Glomerular endothelial cell (primary cell): ENCODE results near the gene ZNF326. TPM values are rescaled to one million over a fixed set of nuclear protein-coding genes. Genes with fewer than 3 reads are reported as not detected.
"Not testable (repeated sequence)": the region's sequence is repeated elsewhere in the genome, so short reads cannot be mapped to it uniquely, and the experiment has no call there.

Experiments used
- DNase-seq: peaks from one replicate; pipeline ENCODE4 v3.0.0-alpha.2; 2011; ENCODE audit warnings: low read depth, low spot score; ENCODE audit errors: extremely low read depth
- total RNA-seq: library from RNA; depleted of rRNA; stranded (reverse); fragments of >200 nt; gene quantifications from 2 replicates; pipeline ENCODE4 v1.2.3, GENCODE V29; 2015

ZNF326 gene
- total RNA-seq, 1 donor from 2014 or later: 16.8 TPM

GRCh38 chr1:89995598-89996449 is 914 bp downstream of the ZNF326 start:
- DNase-seq: peak; percentile 20

- no peak for DNase-seq
Observed at GRCh38 chr1:89996450-89997110, 1.7 kb downstream of the ZNF326 start.

- not testable (repeated sequence) for DNase-seq
Observed at GRCh38 chr1:89997152-89997551, 2.2 kb downstream of the ZNF326 start.

- DNase-seq: no peak
Observed at GRCh38 chr1:89998306-89998705, 3.4 kb downstream of the ZNF326 start.

GRCh38 chr1:89999208-89999607 is 4.3 kb downstream of the ZNF326 start:
- DNase-seq: no peak

GRCh38 chr1:89999628-90000027 is 4.7 kb downstream of the ZNF326 start:
- no peak for DNase-seq

GRCh38 chr1:90000934-90001676 is 6.2 kb downstream of the ZNF326 start:
- DNase-seq: no peak

GRCh38 chr1:90007979-90008404 is 13.1 kb downstream of the ZNF326 start:
- no peak for DNase-seq

- no peak for DNase-seq
Observed at GRCh38 chr1:90012300-90012699, 17.4 kb downstream of the ZNF326 start.

- DNase-seq: no peak
Observed at GRCh38 chr1:90023691-90024090, 28.8 kb downstream of the ZNF326 start.

GRCh38 chr1:90027281-90027680 is 32.4 kb downstream of the ZNF326 start:
- DNase-seq: no peak

GRCh38 chr1:90039652-90040051 is 44.7 kb downstream of the ZNF326 start:
- no peak for DNase-seq

GRCh38 chr1:90043586-90043985 is 48.7 kb downstream of the ZNF326 start:
- no peak for DNase-seq

- no peak for DNase-seq
Observed at GRCh38 chr1:90044346-90044745, 49.4 kb downstream of the ZNF326 start.

GRCh38 chr1:90045853-90046563 is 51.1 kb downstream of the ZNF326 start:
- peak; percentile 18 for DNase-seq

- no peak for DNase-seq
Observed at GRCh38 chr1:90046635-90047034, 51.7 kb downstream of the ZNF326 start.

GRCh38 chr1:90048043-90048442 is 53.1 kb downstream of the ZNF326 start:
- no peak for DNase-seq

GRCh38 chr1:90062700-90063643 is 68.1 kb downstream of the ZNF326 start:
- DNase-seq: not testable (repeated sequence)

GRCh38 chr1:90064109-90064508 is 69.2 kb downstream of the ZNF326 start:
- not testable (repeated sequence) for DNase-seq
